Muscle layer of colon (tissue), 2 donors: Measurements from ENCODE around the gene FKBP5.

Experiments used
- H3K27ac ChIP-seq: one replicate; pipeline ENCODE4 v1.7.0; 2013; ENCODE audit warnings: low read depth, mild to moderate bottlenecking, low read length, moderate library complexity
- H3K27me3 ChIP-seq, 2 donors: one replicate each; pipeline ENCODE4 v1.7.0; 2013; ENCODE audit warnings: low read length in 2 of 2, mild to moderate bottlenecking in 2 of 2; ENCODE audit not compliant: insufficient read depth in 2 of 2, control insufficient read depth in 1 of 2
- H3K36me3 ChIP-seq: one replicate; pipeline ENCODE4 v1.7.0; 2013; ENCODE audit warnings: mild to moderate bottlenecking, low read length; ENCODE audit not compliant: insufficient read depth
- H3K4me1 ChIP-seq: one replicate; pipeline ENCODE4 v1.7.0; 2013; ENCODE audit warnings: mild to moderate bottlenecking, low read length; ENCODE audit not compliant: insufficient read depth
- H3K4me3 ChIP-seq, 2 donors: one replicate each; pipeline ENCODE4 v1.7.0; 2013; ENCODE audit warnings: low read length in 2 of 2, low read depth in 1 of 2, mild to moderate bottlenecking in 1 of 2, moderate library complexity in 1 of 2
- H3K9ac ChIP-seq: one replicate; pipeline ENCODE4 v1.7.0; 2013; ENCODE audit warnings: low read length
- H3K9me3 ChIP-seq: one replicate; pipeline ENCODE4 v1.7.0; 2013; ENCODE audit warnings: mild to moderate bottlenecking, low read length
- donor health status: abdominal sarcoma.
- donor health status: Adenocarcinoma of cecum.

The FKBP5 gene

GRCh38 chr6:35647400-35647799 lies 41.3 kb downstream of the FKBP5 start:
- Histone ChIP-seq H3K4me1 (no peaks in the 10 kb centered on the region), H3K9ac (no peak overlapping the region), H3K36me3 (no peaks in the 10 kb centered on the region), H3K27ac (no peak overlapping the region), H3K27me3 (no peaks in the 10 kb centered on the region), H3K9me3 (no peaks in the 10 kb centered on the region), H3K4me3 (no peak overlapping the region)

- Histone ChIP-seq H3K27ac (no peak overlapping the region), H3K4me1 (no peaks in the 10 kb centered on the region), H3K27me3 (no peaks in the 10 kb centered on the region), H3K9me3 (no peaks in the 10 kb centered on the region), H3K9ac (no peak overlapping the region), H3K4me3 (no peak overlapping the region), H3K36me3 (peaks cover 10% of the 10 kb centered on the region)
These were observed 45.6 kb downstream of the FKBP5 start for GRCh38 chr6:35643162-35643535.

- Histone ChIP-seq H3K27me3 (no peaks in the 10 kb centered on the region), H3K9me3 (no peaks in the 10 kb centered on the region), H3K9ac (no peak overlapping the region), H3K27ac (no peak overlapping the region), H3K36me3 (peaks cover 10% of the 10 kb centered on the region), H3K4me3 (no peak overlapping the region), H3K4me1 (no peaks in the 10 kb centered on the region)
These were observed 46.1 kb downstream of the FKBP5 start for GRCh38 chr6:35642471-35643161.

- peaks cover 10% of the 10 kb centered on the region for H3K36me3 ChIP-seq
- no peaks in the 10 kb centered on the region for H3K27me3 ChIP-seq
- H3K9ac ChIP-seq: no peak overlapping the region
- H3K9me3 ChIP-seq: no peaks in the 10 kb centered on the region
- no peaks in the 10 kb centered on the region for H3K4me1 ChIP-seq
- no peak overlapping the region for H3K27ac ChIP-seq
- H3K4me3 ChIP-seq: no peak overlapping the region
These were observed 48.6 kb downstream of the FKBP5 start for GRCh38 chr6:35640017-35640664.

GRCh38 chr6:35638679-35639078 lies 50.0 kb downstream of the FKBP5 start:
- Histone ChIP-seq H3K27me3 (no peaks in the 10 kb centered on the region), H3K4me3 (no peak overlapping the region), H3K36me3 (peaks cover 10% of the 10 kb centered on the region), H3K27ac (no peak overlapping the region), H3K9me3 (no peaks in the 10 kb centered on the region), H3K9ac (no peak overlapping the region), H3K4me1 (no peaks in the 10 kb centered on the region)

- no peaks in the 10 kb centered on the region for H3K4me1 ChIP-seq
- H3K4me3 ChIP-seq: no peak overlapping the region
- H3K9ac ChIP-seq: no peak overlapping the region
- H3K27ac ChIP-seq: no peak overlapping the region
- H3K36me3 ChIP-seq: peaks cover 10% of the 10 kb centered on the region
- no peaks in the 10 kb centered on the region for H3K9me3 ChIP-seq
- H3K27me3 ChIP-seq: no peaks in the 10 kb centered on the region
These were observed 50.8 kb downstream of the FKBP5 start for GRCh38 chr6:35637911-35638310.

GRCh38 chr6:35635601-35636597 lies 52.8 kb downstream of the FKBP5 start:
- H3K4me1 ChIP-seq: no peaks in the 10 kb centered on the region
- no peaks in the 10 kb centered on the region for H3K9me3 ChIP-seq
- no peak overlapping the region for H3K27ac ChIP-seq
- no peak overlapping the region for H3K9ac ChIP-seq
- no peak overlapping the region for H3K4me3 ChIP-seq
- H3K27me3 ChIP-seq: no peaks in the 10 kb centered on the region
- H3K36me3 ChIP-seq: peaks cover 13% of the 10 kb centered on the region

GRCh38 chr6:35634316-35634715 lies 54.4 kb downstream of the FKBP5 start:
- H3K36me3 ChIP-seq: peaks cover 11% of the 10 kb centered on the region
- no peak overlapping the region for H3K27ac ChIP-seq
- no peaks in the 10 kb centered on the region for H3K27me3 ChIP-seq
- no peaks in the 10 kb centered on the region for H3K9me3 ChIP-seq
- H3K9ac ChIP-seq: no peak overlapping the region
- H3K4me1 ChIP-seq: no peaks in the 10 kb centered on the region
- no peak overlapping the region for H3K4me3 ChIP-seq

- H3K36me3 ChIP-seq: peaks cover 14% of the 10 kb centered on the region
- H3K9ac ChIP-seq: no peak overlapping the region
These were observed 55.1 kb downstream of the FKBP5 start for GRCh38 chr6:35633579-35634089.

GRCh38 chr6:35629876-35630378 lies 58.8 kb downstream of the FKBP5 start:
- H3K4me3 ChIP-seq: no peak overlapping the region
- H3K9me3 ChIP-seq: no peaks in the 10 kb centered on the region
- peaks cover 14% of the 10 kb centered on the region for H3K36me3 ChIP-seq
- H3K27me3 ChIP-seq: no peaks in the 10 kb centered on the region
- no peaks in the 10 kb centered on the region for H3K4me1 ChIP-seq
- no peak overlapping the region for H3K27ac ChIP-seq
- H3K9ac ChIP-seq: no peak overlapping the region

More at GRCh38 chr6:35633579-35634089, 55.1 kb downstream of the FKBP5 start:
- H3K9me3 ChIP-seq: no peaks in the 10 kb centered on the region
- H3K27me3 ChIP-seq: no peaks in the 10 kb centered on the region
- no peak overlapping the region for H3K4me3 ChIP-seq
- H3K4me1 ChIP-seq: no peaks in the 10 kb centered on the region
- H3K27ac ChIP-seq: no peak overlapping the region

- no peak overlapping the region for H3K9ac ChIP-seq
- H3K4me1 ChIP-seq: no peaks in the 10 kb centered on the region
- no peaks in the 10 kb centered on the region for H3K9me3 ChIP-seq
- H3K27me3 ChIP-seq: no peaks in the 10 kb centered on the region
- H3K4me3 ChIP-seq: no peak overlapping the region
- H3K36me3 ChIP-seq: peaks cover 22% of the 10 kb centered on the region
- H3K27ac ChIP-seq: no peak overlapping the region
These were observed 62.3 kb downstream of the FKBP5 start for GRCh38 chr6:35626401-35626800.
